ENCODE data around the gene RNASEL.

DNA sequence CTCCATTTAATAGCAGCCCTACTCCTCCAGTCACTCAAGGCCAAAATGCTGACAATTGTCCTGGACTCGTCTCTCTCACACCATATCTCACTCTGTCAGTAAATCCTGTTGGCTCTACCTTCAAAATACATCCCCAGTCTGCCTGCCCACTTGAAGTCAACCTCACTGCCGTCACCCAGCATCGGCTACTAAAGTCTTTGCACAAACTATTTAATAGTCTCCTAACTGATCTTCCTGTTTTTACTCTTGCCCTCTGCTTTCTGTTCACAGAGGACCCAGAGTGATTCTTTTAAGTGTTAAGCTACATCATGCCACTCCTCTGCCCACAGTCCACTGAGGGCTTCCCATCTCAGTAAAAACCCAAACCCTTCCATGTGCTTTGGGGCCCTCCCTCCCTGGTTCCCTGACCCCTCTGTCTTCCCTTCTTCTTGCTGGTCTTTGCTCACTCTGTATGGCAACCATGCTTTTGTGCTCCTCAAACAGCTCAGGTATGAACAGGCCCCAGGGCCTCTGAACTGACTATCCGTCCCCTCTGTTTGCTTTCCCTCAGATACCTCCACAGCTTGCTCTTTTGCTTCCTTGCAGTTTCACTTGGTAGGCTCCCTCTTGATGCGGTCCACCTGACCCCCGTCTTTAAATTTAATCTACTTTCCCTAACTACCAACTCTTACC lies 19.0 kb downstream of the RNASEL start:
- TF ChIP-seq POLR2AphosphoS5 (IDR thresholded peaks at IDR 0.05; ENCODE audit: low read depth, low read length) (no peak), TAF1 (IDR thresholded peaks at IDR 0.05; ENCODE audit: borderline replicate concordance, insufficient read depth, low read length) (no peak), SIN3A (IDR thresholded peaks at IDR 0.05; ENCODE audit: borderline replicate concordance, insufficient read depth, low read length) (no peak), FOXP2 (optimal IDR thresholded peaks at IDR 0.05; ENCODE audit: borderline replicate concordance, extremely low read depth, extremely low read length, insufficient read depth) (no peak)
- TF ChIP-seq, protein P1, sequence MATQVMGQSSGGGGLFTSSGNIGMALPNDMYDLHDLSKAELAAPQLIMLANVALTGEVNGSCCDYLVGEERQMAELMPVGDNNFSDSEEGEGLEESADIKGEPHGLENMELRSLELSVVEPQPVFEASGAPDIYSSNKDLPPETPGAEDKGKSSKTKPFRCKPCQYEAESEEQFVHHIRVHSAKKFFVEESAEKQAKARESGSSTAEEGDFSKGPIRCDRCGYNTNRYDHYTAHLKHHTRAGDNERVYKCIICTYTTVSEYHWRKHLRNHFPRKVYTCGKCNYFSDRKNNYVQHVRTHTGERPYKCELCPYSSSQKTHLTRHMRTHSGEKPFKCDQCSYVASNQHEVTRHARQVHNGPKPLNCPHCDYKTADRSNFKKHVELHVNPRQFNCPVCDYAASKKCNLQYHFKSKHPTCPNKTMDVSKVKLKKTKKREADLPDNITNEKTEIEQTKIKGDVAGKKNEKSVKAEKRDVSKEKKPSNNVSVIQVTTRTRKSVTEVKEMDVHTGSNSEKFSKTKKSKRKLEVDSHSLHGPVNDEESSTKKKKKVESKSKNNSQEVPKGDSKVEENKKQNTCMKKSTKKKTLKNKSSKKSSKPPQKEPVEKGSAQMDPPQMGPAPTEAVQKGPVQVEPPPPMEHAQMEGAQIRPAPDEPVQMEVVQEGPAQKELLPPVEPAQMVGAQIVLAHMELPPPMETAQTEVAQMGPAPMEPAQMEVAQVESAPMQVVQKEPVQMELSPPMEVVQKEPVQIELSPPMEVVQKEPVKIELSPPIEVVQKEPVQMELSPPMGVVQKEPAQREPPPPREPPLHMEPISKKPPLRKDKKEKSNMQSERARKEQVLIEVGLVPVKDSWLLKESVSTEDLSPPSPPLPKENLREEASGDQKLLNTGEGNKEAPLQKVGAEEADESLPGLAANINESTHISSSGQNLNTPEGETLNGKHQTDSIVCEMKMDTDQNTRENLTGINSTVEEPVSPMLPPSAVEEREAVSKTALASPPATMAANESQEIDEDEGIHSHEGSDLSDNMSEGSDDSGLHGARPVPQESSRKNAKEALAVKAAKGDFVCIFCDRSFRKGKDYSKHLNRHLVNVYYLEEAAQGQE (IDR thresholded peaks at IDR 0.05; ENCODE audit: insufficient read depth in 1 of 2, low read depth in 2 of 2, low read length in 2 of 2) = no peak
